ENCODE data around the gene OPRM1. TPM values are rescaled to one million over a fixed set of nuclear protein-coding genes. Genes with fewer than 3 reads are reported as not detected.

The OPRM1 gene
- total RNA-seq, 1 donor from 2014 or later: not detected

GRCh38 chr6:154140743-154141142 lies 101.7 kb downstream of the OPRM1 start:
- no peak overlapping the region for H3K4me2 ChIP-seq
- no peaks in the 10 kb centered on the region for H3K9me3 Mint-ChIP-seq

GRCh38 chr6:154143753-154144152 lies 104.7 kb downstream of the OPRM1 start:
- Mint-ChIP-seq H3K27me3 (ENCODE audit: insufficient read depth, low read depth) (peaks cover 2% of the 10 kb centered on the region), H3K9me3 (no peaks in the 10 kb centered on the region), H3K4me1 (peaks cover 5% of the 10 kb centered on the region), H3K36me3 (no peaks in the 10 kb centered on the region), H3K4me3 (no peak overlapping the region), H3K27ac (no peak overlapping the region)
- Histone ChIP-seq H3K4me2 (no peak overlapping the region), H2AFZ (replicated peaks) (no peak overlapping the region), H3K9me3 (ENCODE audit: low read depth) (no peaks in the 10 kb centered on the region), H3K4me3 (no peak overlapping the region), H3K9ac (no peak overlapping the region), H3K27me3 (no peaks in the 10 kb centered on the region), H3K36me3 (no peaks in the 10 kb centered on the region), H3K79me2 (ENCODE audit: low read depth) (no peaks in the 10 kb centered on the region), H3K4me1 (no peaks in the 10 kb centered on the region), H3F3A (ENCODE audit: low read depth) (no peaks in the 10 kb centered on the region), H4K20me1 (ENCODE audit: low read depth) (no peaks in the 10 kb centered on the region), H3K27ac (no peak overlapping the region)
- DNase-seq (ENCODE audit: low spot score): no peak
- no peak for TF ChIP-seq EZH2phosphoT487 (IDR thresholded peaks at IDR 0.05)
- TF ChIP-seq, protein P1, sequence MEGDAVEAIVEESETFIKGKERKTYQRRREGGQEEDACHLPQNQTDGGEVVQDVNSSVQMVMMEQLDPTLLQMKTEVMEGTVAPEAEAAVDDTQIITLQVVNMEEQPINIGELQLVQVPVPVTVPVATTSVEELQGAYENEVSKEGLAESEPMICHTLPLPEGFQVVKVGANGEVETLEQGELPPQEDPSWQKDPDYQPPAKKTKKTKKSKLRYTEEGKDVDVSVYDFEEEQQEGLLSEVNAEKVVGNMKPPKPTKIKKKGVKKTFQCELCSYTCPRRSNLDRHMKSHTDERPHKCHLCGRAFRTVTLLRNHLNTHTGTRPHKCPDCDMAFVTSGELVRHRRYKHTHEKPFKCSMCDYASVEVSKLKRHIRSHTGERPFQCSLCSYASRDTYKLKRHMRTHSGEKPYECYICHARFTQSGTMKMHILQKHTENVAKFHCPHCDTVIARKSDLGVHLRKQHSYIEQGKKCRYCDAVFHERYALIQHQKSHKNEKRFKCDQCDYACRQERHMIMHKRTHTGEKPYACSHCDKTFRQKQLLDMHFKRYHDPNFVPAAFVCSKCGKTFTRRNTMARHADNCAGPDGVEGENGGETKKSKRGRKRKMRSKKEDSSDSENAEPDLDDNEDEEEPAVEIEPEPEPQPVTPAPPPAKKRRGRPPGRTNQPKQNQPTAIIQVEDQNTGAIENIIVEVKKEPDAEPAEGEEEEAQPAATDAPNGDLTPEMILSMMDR (IDR thresholded peaks at IDR 0.05): no peak
- TF ChIP-seq EZH2 (IDR thresholded peaks at IDR 0.05): no peak

More at GRCh38 chr6:154140743-154141142, 101.7 kb downstream of the OPRM1 start:
- H3K27me3 Mint-ChIP-seq (ENCODE audit: insufficient read depth, low read depth): peaks cover 2% of the 10 kb centered on the region
- Histone ChIP-seq H3F3A (ENCODE audit: low read depth) (no peaks in the 10 kb centered on the region), H3K36me3 (no peaks in the 10 kb centered on the region), H3K27ac (no peak overlapping the region), H3K27me3 (no peaks in the 10 kb centered on the region), H3K9me3 (ENCODE audit: low read depth) (no peaks in the 10 kb centered on the region), H3K4me1 (no peaks in the 10 kb centered on the region), H3K9ac (no peak overlapping the region), H3K79me2 (ENCODE audit: low read depth) (no peaks in the 10 kb centered on the region), H2AFZ (replicated peaks) (no peak overlapping the region), H3K4me3 (no peak overlapping the region), H4K20me1 (ENCODE audit: low read depth) (no peaks in the 10 kb centered on the region)
- peaks cover 5% of the 10 kb centered on the region for H3K4me1 Mint-ChIP-seq
- DNase-seq (ENCODE audit: low spot score): no peak
- no peaks in the 10 kb centered on the region for H3K36me3 Mint-ChIP-seq
- no peak overlapping the region for H3K27ac Mint-ChIP-seq
- H3K4me3 Mint-ChIP-seq: no peak overlapping the region
- TF ChIP-seq, protein P1 (IDR thresholded peaks at IDR 0.05): no peak
- TF ChIP-seq EZH2 (IDR thresholded peaks at IDR 0.05) (no peak), EZH2phosphoT487 (IDR thresholded peaks at IDR 0.05) (no peak)

GRCh38 chr6:154154389-154154967 lies 115.4 kb downstream of the OPRM1 start:
- Histone ChIP-seq H2AFZ (replicated peaks) (no peak overlapping the region), H3K9me3 (ENCODE audit: low read depth) (no peaks in the 10 kb centered on the region), H3K4me3 (no peak overlapping the region), H3F3A (ENCODE audit: low read depth) (no peaks in the 10 kb centered on the region), H3K36me3 (no peaks in the 10 kb centered on the region), H3K4me2 (no peak overlapping the region), H3K27ac (no peak overlapping the region), H4K20me1 (ENCODE audit: low read depth) (no peaks in the 10 kb centered on the region), H3K9ac (no peak overlapping the region), H3K4me1 (peaks cover 7% of the 10 kb centered on the region), H3K79me2 (ENCODE audit: low read depth) (no peaks in the 10 kb centered on the region), H3K27me3 (no peaks in the 10 kb centered on the region)
- H3K27ac Mint-ChIP-seq: no peak overlapping the region
- peak; percentile 77 for DNase-seq (ENCODE audit: low spot score)
- H3K27me3 Mint-ChIP-seq (ENCODE audit: insufficient read depth, low read depth): peaks cover 4% of the 10 kb centered on the region
- H3K4me1 Mint-ChIP-seq: peaks cover 10% of the 10 kb centered on the region
- H3K4me3 Mint-ChIP-seq: no peak overlapping the region
- peaks cover 4% of the 10 kb centered on the region for H3K9me3 Mint-ChIP-seq
- H3K36me3 Mint-ChIP-seq: no peaks in the 10 kb centered on the region
- TF ChIP-seq EZH2phosphoT487 (IDR thresholded peaks at IDR 0.05) (no peak), EZH2 (IDR thresholded peaks at IDR 0.05) (no peak)
- TF ChIP-seq, protein P1 (IDR thresholded peaks at IDR 0.05): peak; percentile 84
